Stimulated activated CD4-positive, alpha-beta T cell treated with anti-CD3 and anti-CD28 coated beads, Interleukin-2, amount 100 ng/mL, for 48 hours (primary cell): Measurements from ENCODE around the gene LRRFIP1.

Experiments used
- DNase-seq, 2 donors: peaks; one replicate each; pipeline ENCODE4 v3.0.0-alpha.2; 2020

Gene LRRFIP1

DNA sequence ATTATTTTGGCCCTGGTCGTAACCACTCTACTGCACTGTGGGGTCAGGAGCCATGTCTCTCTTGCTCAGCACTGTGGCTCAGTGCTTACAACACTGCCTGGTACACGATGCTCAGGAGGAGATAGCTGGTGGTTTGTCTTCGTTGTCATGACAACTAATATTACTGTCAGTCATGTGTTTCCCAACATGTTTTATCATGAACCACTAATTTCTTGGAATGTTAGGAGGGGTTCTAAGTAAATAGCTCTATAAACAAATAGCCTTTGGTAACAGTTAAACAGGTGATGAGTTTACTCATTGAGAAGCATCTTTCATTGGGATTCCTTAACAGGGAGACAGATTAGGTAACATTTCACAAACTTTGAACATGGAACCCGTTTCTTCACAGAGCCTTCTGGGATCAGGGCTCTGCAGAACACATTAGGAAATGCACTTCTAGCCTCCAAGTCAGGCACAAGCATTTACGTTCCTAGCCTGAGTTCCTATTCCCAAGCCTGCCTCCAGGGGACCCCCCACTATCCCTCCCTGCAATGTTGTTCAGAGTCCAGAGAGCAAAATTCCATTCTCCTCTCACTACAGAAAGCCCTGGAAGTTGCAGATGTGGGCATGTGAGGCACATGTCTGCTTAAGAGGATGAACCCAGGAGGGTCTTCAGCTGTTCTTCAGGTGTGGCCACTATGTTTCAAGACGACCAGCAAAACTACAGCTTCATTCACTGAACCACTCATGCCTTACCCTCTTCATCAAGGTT lies 164.8 kb downstream of the LRRFIP1 start:
- DNase-seq = no peak

DNA sequence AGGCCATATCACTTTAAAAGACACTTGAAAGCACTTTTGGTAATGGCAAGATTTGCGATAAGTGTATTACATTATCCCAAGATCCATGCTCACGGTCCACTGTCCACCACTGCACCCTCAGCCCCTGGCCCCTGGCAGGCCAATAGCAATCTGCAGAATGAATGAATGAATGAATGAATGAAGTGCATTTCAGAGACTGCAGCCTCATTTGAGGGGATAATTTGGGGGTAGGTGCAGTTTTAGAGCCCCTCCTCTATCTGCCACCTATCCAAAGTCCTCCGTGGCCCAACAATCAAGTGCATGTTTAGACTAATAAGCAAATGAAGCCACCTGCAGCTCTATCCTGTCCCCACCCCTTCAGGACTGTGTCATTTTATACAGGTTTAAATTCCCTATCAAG lies 169.9 kb downstream of the LRRFIP1 start:
- DNase-seq = no peak

GRCh38 chr2:237798236-237799059 lies 171.1 kb downstream of the LRRFIP1 start, which contains the start of gene RBM44:
TSS of gene RBM44 (plus strand) at chr2:237798779. CDS start at chr2:237813610, 14,831 bp downstream.
- DNase-seq = no peak

DNA sequence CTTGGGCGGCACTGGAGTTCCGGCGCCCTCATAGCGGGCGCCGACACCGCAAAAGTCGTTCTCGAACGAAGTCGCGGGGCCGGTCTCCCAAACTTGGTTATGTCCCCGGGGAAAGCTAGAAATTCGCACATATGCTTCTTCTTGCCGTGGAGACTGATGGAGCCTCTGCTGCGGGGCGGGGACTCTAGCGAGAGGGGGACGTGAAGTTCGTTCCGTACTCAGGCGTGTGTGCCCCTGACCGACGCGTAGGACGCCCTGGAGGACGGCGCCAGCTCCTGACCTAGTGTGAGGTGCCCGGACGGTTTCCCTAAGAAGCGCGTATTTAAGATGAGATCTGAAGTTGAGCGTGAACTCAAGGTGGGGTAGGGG lies 171.7 kb downstream of the LRRFIP1 start:
- no peak for DNase-seq

GRCh38 chr2:237801466-237801865 lies 174.1 kb downstream of the LRRFIP1 start:
- DNase-seq = no peak

GRCh38 chr2:237806334-237806733 lies 178.9 kb downstream of the LRRFIP1 start:
- DNase-seq = no peak

GRCh38 chr2:237815637-237816036 lies 188.2 kb downstream of the LRRFIP1 start:
- DNase-seq = no peak

- DNase-seq = no peak
Measured at GRCh38 chr2:237816531-237816930, 189.1 kb downstream of the LRRFIP1 start.

GRCh38 chr2:237818066-237818473 lies 190.7 kb downstream of the LRRFIP1 start:
- no peak for DNase-seq

GRCh38 chr2:237819231-237819630 lies 191.8 kb downstream of the LRRFIP1 start:
- no peak for DNase-seq

DNA sequence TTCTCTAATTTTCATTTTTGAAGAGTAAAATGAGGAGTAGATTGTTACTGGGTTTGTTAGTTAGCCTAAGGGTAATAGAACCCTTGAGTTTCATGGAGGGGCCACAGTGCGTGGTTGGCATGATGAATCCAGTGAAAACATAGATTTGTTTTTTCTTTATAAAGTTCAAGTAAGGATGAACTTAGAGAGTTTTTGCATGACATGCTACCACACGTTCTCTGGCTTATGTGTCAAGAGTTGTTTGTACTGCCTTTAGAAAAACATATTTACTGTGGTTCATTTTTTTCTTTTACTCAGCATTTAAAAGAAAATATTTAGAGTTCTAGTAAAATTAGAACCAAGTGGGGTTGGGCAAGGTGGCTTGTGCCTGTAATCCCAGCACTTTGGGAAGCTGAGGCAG lies 193.0 kb downstream of the LRRFIP1 start:
- DNase-seq = no peak

DNA sequence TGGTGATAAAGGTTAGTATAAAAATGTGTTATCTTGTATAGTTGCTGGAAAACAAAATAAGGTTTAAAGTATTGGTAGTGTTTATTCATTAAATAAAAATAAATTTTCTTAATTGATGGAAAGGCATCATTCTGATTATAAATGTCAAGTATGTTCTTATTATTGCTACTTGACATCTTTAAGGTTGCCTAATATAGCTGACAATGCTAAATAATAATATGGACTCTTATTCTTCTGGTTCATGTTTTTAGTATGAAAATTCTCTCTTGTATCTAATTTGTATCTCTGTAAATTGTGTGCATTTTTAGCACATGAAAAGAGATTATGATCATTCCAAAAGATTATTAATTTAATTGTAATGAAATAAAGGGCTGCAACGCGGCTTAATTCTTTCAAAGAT lies 196.2 kb downstream of the LRRFIP1 start:
- DNase-seq = no peak

GRCh38 chr2:237824085-237824484 lies 196.7 kb downstream of the LRRFIP1 start:
- DNase-seq = no peak

GRCh38 chr2:237827421-237827987 lies 200.1 kb downstream of the LRRFIP1 start:
- DNase-seq = no peak
